GM21423 (cell line): Measurements from ENCODE around the gene MBNL1.
A peak's percentile ranks its signal among the peaks of the same experiment; 100 is the strongest.

Experiments
- ATAC-seq: cut with Tn5 transposase; IDR thresholded peaks from one replicate; pipeline ENCODE4 v1.9.1; 2021; ENCODE audit warnings: mild to moderate bottlenecking, moderate library complexity; ENCODE audit not compliant: unreplicated experiment

The MBNL1 gene

GRCh38 chr3:152268555-152269055, at the start of gene MBNL1:
TSS of gene MBNL1 (plus strand) at chr3:152268929. CDS start at chr3:152300194, 31,265 bp downstream.
- ATAC-seq, result peak; percentile 64

- ATAC-seq, result no peak
Measured at GRCh38 chr3:152219216-152219615, 49.5 kb upstream of the MBNL1 start.

GRCh38 chr3:152219769-152220255, 48.9 kb upstream of the MBNL1 start:
- ATAC-seq, result no peak

- peak; percentile 38 for ATAC-seq
Measured at GRCh38 chr3:152222327-152222726, 46.4 kb upstream of the MBNL1 start.

GRCh38 chr3:152225201-152225600, 43.5 kb upstream of the MBNL1 start:
- no peak for ATAC-seq

- no peak for ATAC-seq
Measured at GRCh38 chr3:152226176-152226575, 42.6 kb upstream of the MBNL1 start.

DNA sequence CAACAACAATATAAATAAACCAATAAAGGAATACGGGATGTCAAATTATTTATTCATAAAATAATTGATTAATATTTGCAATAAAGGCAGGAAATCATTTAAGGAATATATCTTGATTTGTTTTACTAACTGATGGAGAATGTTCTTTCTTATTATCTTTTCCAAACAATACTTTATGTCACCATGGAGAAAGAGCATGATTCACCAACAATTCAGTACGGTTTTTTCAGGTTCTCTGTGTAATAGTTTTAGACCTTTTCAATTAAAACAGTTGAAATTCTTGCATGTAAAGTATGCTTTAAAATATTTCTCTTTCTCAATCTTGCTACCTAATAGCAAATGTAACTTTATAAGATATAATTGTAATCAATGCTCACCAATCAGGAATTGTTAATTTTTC, 41.7 kb upstream of the MBNL1 start:
- no peak for ATAC-seq

- no peak for ATAC-seq
Measured at GRCh38 chr3:152229692-152230091, 39.0 kb upstream of the MBNL1 start.

DNA sequence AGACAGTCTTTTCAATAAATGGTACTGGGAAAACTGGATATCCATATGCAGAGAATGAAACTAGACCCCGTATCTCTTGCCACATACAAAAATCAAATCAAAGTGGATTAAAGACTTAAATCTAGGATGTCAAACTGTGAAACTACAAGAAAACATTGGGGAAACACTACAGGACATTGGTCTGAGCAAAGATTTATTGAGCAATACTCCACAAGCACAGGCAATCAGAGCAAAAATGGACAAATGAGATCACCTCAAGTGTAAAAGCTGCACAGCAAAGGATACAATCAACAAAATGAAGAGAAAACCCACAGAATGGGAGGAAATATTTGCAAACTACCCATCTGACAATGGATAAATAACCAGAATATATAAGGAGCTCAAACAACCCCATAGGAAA, 38.4 kb upstream of the MBNL1 start:
- no peak for ATAC-seq

- ATAC-seq, result no peak
Measured at GRCh38 chr3:152232001-152232400, 36.7 kb upstream of the MBNL1 start.

DNA sequence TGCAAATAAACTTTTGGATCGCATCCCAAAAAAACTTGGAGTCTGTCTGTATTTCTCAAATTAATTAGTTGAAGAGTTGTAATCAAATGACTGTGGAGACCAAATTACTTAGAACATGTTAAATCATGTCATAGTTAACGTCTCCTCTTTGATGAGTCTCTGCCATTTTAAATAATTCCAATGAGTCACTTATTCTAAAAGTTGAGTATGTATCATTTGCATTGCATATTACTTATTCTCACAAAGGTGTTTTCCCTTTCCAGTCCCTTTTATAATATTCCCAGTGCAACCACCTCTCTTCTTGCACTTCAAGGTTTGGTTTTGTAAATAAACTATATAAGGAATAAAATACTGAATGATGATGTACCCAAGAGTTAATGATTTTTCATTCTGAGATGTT, 36.0 kb upstream of the MBNL1 start:
- ATAC-seq, result no peak

- ATAC-seq, result no peak
Measured at GRCh38 chr3:152234657-152235375, 33.9 kb upstream of the MBNL1 start.

DNA sequence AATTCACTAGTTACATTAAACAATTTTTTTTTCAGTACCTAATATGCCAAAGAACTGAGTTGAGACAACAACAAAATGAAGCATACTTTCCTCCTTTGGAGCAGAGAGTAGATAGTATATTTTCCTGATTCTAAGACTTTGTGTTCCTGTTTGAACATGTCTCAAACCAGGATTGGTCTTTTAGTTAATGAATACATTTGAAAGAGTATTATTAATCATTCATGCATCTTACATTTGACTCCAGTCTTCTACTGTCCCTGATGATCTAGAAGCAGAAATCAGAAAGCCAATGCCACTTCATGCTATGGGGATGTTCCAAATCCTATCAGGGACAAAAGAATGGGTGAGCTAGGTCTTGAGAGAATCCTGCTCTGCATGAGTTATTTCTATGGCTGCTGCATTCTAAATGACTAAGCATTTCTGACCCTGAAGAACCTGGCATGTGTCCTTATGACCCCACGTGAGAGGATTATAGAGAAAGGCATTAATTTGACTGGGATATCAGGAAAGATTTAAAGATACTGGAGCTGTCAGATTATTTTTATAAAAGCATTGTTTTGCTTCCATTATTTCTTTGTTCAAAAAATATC, 32.9 kb upstream of the MBNL1 start:
- ATAC-seq, result no peak

- ATAC-seq, result no peak
Measured at GRCh38 chr3:152236716-152237115, 32.0 kb upstream of the MBNL1 start.

DNA sequence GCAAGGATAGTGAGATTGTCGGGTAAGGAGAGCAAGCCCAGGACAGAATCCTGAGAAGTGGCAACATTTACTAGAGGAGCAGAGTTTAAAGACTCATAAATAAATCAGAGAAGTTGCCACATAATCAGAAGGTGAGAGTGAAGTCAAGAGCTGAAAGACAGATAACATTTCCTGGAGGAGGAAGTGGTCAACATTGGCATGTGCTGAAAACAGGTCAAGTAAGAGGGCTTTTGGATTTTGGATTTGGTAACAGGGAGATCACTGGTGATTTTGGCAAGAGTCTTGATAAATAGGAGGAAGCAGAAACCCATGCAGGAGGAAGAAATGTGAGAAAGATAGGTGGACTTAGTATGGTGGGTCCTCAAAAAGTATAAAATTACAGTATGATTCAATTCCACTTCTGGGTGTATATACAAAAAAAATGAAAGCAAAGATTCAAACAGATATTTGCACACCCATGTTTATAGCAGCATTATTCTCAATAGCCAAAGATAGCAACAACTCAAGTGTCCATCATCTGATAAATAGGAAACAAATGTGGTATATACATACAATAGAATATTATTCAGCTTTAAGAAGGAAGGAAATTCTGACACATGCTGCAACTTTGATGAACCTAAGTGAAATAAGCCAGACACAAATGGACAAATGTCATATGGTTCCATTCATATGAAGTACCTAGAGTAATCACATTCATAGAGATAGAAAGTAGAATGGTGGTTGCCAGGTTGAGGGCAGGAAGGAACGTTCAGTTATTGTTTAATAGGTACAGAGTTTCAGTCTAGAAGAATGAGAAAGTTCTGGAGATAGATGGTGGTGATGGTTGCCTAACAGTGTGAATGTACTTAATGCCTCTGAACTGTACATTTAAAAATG, 27.3 kb upstream of the MBNL1 start:
- peak; percentile 68 for ATAC-seq

DNA sequence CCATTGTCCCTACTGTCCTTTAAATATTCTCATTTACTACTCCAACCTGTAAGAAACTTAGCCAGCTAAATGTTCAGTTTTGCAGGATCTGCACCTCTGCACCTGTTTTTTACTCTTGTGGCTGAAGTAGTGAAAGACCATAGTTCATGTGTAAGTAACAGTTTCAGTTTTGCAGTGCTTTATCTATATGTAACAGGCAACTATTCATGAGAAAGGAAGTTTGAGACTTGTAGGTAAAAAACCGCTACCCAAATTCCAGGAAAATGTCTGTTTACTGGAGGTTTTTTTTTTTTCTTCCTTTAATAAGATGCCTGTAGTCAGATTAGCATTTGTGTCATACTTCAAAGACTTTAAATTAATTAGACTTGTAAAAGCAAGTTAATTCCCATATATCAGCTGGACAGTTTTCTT, 25.4 kb upstream of the MBNL1 start:
- peak; percentile 52 for ATAC-seq

DNA sequence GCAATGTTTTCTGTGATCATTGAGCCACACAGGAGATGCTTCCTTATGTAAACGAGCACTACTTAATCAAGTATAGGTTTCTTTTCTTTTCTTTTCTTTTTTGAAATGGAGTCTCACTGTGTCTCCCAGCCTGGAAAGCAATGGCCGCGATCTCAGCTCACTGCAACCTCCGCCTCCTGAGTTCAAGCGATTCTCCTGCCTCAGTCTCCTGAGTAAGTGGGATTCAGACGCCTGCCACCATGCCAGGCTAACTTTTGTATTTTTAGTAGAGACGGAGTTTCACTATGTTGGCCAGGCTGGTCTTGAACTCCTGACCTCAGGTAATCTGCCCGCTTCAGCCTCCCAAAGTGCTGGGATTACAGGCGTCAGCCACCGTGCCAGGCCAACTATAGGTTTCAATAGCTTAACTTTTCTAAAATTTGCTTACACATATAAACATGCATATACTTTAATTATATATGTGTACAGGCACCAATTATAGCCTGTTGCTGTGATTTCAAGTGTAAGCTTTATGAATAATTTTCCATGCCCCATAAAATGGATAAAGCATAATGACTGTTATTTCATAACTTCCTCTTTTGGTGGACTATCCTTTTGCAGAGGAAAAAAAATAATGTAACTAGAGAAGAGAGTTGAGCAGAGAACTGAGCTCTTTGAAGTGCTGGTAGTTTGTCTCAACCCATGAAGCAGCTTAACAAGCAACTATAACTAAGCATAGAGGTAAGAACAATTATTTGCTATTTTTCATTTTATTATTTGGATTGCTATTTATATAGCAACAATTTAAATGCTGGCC, 24.8 kb upstream of the MBNL1 start:
- peak; percentile 31 for ATAC-seq

DNA sequence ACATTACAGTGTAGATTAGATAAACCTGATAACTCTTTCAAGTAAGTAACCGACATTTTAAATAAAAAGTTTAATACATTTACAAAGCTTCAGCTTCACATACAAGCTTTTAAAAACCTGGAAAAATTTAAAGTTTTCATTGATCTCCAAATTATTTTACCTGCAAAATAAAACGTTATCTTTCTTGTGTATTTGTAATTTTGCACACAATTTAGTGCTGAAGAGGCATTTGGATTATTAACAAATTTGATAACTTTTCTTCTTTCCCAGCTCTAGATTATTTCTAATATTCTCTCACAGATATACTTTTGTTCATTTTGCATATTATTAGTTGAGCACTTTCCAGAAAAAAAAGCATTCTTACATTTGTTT, 24.2 kb upstream of the MBNL1 start:
- ATAC-seq, result no peak

DNA sequence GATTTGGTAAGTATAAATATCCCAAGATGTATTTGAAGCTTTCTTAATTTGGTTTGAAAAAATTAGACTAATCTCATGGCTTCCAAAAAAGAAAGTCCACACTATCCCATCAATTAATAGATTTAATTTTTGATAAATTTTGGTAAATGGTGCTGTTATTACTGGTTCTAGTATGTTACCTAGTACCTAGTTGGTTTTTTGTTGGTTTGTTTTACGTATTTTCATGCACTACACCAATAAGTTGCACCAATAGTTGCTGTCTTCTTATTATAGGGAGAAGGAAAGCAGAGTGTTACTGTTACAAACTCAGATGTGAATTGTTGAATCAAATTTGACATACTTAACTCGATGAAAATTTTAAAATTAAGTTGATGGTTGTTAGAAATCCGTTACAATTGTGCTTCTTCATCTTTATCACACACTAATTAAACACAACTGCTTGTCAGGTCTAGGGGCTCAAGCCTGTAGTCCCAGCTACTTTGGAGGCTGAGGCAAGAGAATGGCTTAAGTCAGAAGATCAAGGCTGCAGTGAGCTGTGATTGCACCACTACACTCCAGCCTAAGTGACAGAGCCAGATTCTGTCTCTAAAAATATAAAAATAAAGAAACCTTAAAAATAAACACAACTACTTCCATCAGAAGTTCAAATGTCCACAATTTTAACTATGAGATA, 23.1 kb upstream of the MBNL1 start:
- no peak for ATAC-seq

DNA sequence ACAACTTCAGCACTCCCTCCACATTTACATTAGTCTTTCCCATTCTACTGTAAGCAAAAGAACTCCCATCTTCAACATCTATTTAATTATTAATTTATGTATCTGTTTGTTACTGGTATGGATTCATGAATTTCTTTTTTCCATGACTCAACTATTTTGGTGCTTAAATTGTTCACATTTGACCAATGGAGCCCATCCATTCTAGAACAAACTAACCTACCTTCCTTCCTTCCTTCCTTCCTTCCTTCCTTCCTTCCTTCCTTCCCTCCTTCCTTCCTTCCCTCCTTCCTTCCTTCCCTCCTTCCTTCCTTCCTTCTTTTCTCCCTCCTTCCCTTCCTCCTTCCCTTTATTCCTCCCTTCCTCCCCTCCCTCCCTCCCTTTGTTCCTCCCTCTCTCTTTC, 16.8 kb upstream of the MBNL1 start:
- ATAC-seq, result no peak
